HCT116 (cell line): ENCODE results near the gene SOX18.
A peak's percentile ranks its signal among the peaks of the same experiment; 100 is the strongest.

Experiments used
- CBX3 ChIP-seq: IDR thresholded peaks from 2 replicates; pipeline ENCODE4 v1.6.1; 2012; ENCODE audit warnings: low read depth
- CEBPB ChIP-seq: IDR thresholded peaks from 2 replicates; pipeline ENCODE4 v1.6.1; 2012; ENCODE audit warnings: low read depth
- CTCF ChIP-seq, 3 experiments: fragments of 200-600 bp in 1 of 3; sonication (generic) in 1 of 3; IDR thresholded peaks in 2 of 3; conservative IDR thresholded peaks in 1 of 3; 2 replicates each; pipeline ENCODE4 v1.5.1; 2012 to 2017; ENCODE audit warnings: low read depth in 2 of 3, low read length in 2 of 3, antibody characterized with exemption in 1 of 3, borderline replicate concordance in 1 of 3, control low read depth in 1 of 3, mild to moderate bottlenecking in 1 of 3, mixed read lengths in 1 of 3, mixed run types in 1 of 3, moderate library complexity in 1 of 3; ENCODE audit not compliant: insufficient read depth in 1 of 3
- ELF1 ChIP-seq: IDR thresholded peaks from 2 replicates; pipeline ENCODE4 v1.6.1; 2012; ENCODE audit warnings: low read depth, borderline replicate concordance
- EZH2 ChIP-seq: fragments of 200-600 bp; sonication (generic); IDR thresholded peaks from 2 replicates; pipeline ENCODE4 v1.6.1; 2017; ENCODE audit warnings: antibody characterized with exemption, mixed run types
- EZH2phosphoT487 ChIP-seq: fragments of 200-600 bp; IDR thresholded peaks from 2 replicates; pipeline ENCODE4 v1.6.1; 2018; ENCODE audit warnings: antibody characterized with exemption, borderline replicate concordance
- MAX ChIP-seq: IDR thresholded peaks from 2 replicates; pipeline ENCODE4 v1.6.1; 2012
- POLR2A ChIP-seq: IDR thresholded peaks from 2 replicates; pipeline ENCODE4 v1.7.0; 2011; ENCODE audit warnings: borderline replicate concordance; ENCODE audit not compliant: insufficient read depth, insufficient read length; ENCODE audit errors: extremely low read depth
- POLR2AphosphoS5 ChIP-seq: IDR thresholded peaks from 2 replicates; pipeline ENCODE4 v1.6.1; 2011; ENCODE audit warnings: mild to moderate bottlenecking, low read depth, low read length, moderate library complexity
- REST ChIP-seq: IDR thresholded peaks from 2 replicates; pipeline ENCODE4 v1.6.1; 2012; ENCODE audit warnings: low read depth
- TCF7L2 ChIP-seq: IDR thresholded peaks from 2 replicates; pipeline ENCODE4 v1.7.0; 2011; ENCODE audit warnings: borderline replicate concordance, inconsistent platforms; ENCODE audit not compliant: insufficient read depth, insufficient read length; ENCODE audit errors: extremely low read depth
- YY1 ChIP-seq: IDR thresholded peaks from 2 replicates; pipeline ENCODE4 v1.6.1; 2011; ENCODE audit warnings: low read length, low read depth, moderate library complexity, mild to moderate bottlenecking; ENCODE audit not compliant: insufficient replicate concordance; ENCODE audit errors: extremely low read depth
- ZFX ChIP-seq: fragments of 450-650 bp; IDR thresholded peaks from 2 replicates; pipeline ENCODE4 v1.6.1; 2017

- TF ChIP-seq YY1 (no peak), EZH2 (no peak), REST (no peak), ELF1 (no peak), POLR2AphosphoS5 (0 out of 2 replicates have a peak, but pooled peaks have one; percentile 48), POLR2A (no peak), MAX (no peak), CTCF (IDR thresholded peaks at IDR 0.05 in 2 of 3, conservative IDR thresholded peaks at IDR 0.05 in 1 of 3; ENCODE audit: borderline replicate concordance in 1 of 3, insufficient read depth in 1 of 3, low read depth in 2 of 3, low read length in 2 of 3) (no peak), EZH2phosphoT487 (no peak), TCF7L2 (no peak), CEBPB (no peak), CBX3 (no peak), ZFX (peak; percentile 66; the same call in 1 of the 2 replicates)
Observed at GRCh38 chr20:64049060-64049877, at the start of gene SOX18.
